Measurements from ENCODE around the gene SF1.

- TF ChIP-seq MEF2A (IDR thresholded peaks at IDR 0.05; ENCODE audit: borderline replicate concordance, low read depth) (no peak), CTCF (IDR thresholded peaks at IDR 0.05) (no peak), IRF3 (IDR thresholded peaks at IDR 0.05; ENCODE audit: low read depth, low read length) (no peak), RCOR1 (IDR thresholded peaks at IDR 0.05; ENCODE audit: low read length) (no peak), SIN3A (IDR thresholded peaks at IDR 0.05; ENCODE audit: borderline replicate concordance, low read depth, low read length) (no peak), ELF1 (IDR thresholded peaks at IDR 0.05) (no peak), EP300 (IDR thresholded peaks at IDR 0.05; ENCODE audit: borderline replicate concordance in 1 of 2, low read depth in 1 of 2, low read length in 1 of 2) (no peak), REST (IDR thresholded peaks at IDR 0.05; ENCODE audit: low read depth, low read length) (no peak), FOXM1 (IDR thresholded peaks at IDR 0.05; ENCODE audit: low read depth) (no peak), USF1 (IDR thresholded peaks at IDR 0.05; ENCODE audit: borderline replicate concordance, low read depth) (no peak), ZBTB33 (IDR thresholded peaks at IDR 0.05; ENCODE audit: borderline replicate concordance, low read depth) (no peak), POLR2AphosphoS5 (IDR thresholded peaks at IDR 0.05; ENCODE audit: low read depth, low read length) (no peak), TAF1 (IDR thresholded peaks at IDR 0.05; ENCODE audit: borderline replicate concordance, low read depth, low read length) (no peak)
These were observed 63.2 kb downstream of the SF1 start for GRCh38 chr11:64715110-64715509.

All from SK-N-SH (cell line).